ENCODE results near the gene MYO3B.

DNA sequence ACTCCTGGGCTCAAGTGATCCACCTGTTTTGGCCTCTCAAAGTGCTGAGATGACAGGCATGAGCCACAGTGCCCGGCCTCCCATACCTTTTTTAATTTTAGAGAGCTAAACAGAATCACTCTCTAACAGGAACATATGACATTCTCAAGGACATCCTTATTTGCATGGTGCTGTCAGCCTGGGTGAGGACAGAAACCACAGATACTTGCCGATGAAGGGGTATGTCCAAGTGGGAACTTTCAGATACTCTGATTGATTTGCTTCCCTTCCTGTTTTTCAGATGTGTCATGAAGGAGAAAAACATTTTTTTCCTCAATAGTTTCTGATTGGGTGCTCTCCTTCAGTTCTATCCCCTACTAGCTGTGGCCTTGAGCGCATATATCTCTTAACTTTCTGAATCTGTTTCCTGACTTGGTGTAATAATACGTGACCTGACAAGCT lies 49.6 kb downstream of the MYO3B start:
- no peak for TF ChIP-seq EZH2 (IDR thresholded peaks at IDR 0.05)
- no peak for TF ChIP-seq POLR2AphosphoS5 (IDR thresholded peaks at IDR 0.05; ENCODE audit: borderline replicate concordance, low read depth, low read length)
